PFSK-1 (cell line): ENCODE measurements around the gene NOL4L. TPM values are rescaled to one million over a fixed set of nuclear protein-coding genes. Genes with fewer than 3 reads are reported as not detected.

Experiments
- FOXP2 ChIP-seq: optimal IDR thresholded peaks from 2 replicates; pipeline ENCODE3; 2011; ENCODE audit warnings: borderline replicate concordance, control low read depth, inconsistent platforms; ENCODE audit not compliant: insufficient read depth; ENCODE audit errors: extremely low read length, extremely low read depth
- POLR2AphosphoS5 ChIP-seq: IDR thresholded peaks from 2 replicates; pipeline ENCODE4 v1.6.1; 2012; ENCODE audit warnings: low read depth, mild to moderate bottlenecking, control low read depth, low read length, moderate library complexity
- REST ChIP-seq, 2 experiments: IDR thresholded peaks; 2 replicates each; pipeline versions ENCODE4 v1.6.1 to v1.8.0; 2011 to 2012; ENCODE audit warnings: low read depth in 2 of 2, low read length in 2 of 2, control low read depth in 1 of 2, inconsistent platforms in 1 of 2, mild to moderate bottlenecking in 1 of 2, moderate library complexity in 1 of 2; ENCODE audit not compliant: insufficient read depth in 1 of 2
- SIN3A ChIP-seq: IDR thresholded peaks from 2 replicates; pipeline ENCODE4 v1.6.1; 2012; ENCODE audit warnings: mild to moderate bottlenecking, low read length, moderate library complexity, borderline replicate concordance; ENCODE audit not compliant: insufficient read depth
- TAF1 ChIP-seq: IDR thresholded peaks from 2 replicates; pipeline ENCODE4 v1.6.1; 2012; ENCODE audit warnings: low read length, control low read depth, borderline replicate concordance; ENCODE audit not compliant: insufficient read depth
- polyA plus RNA-seq: library from polyadenylated mRNA; unstranded; fragments of >200 nt; gene quantifications from one replicate; pipeline ENCODE4 v1.2.1, GENCODE V29; 2012; ENCODE audit warnings: low read depth, missing spikeins; ENCODE audit not compliant: insufficient read length

Gene NOL4L
- 95.0 TPM for polyA plus RNA-seq

GRCh38 chr20:32585011-32585585 is at the start of gene NOL4L:
TSS of gene NOL4L (minus strand) at chr20:32585333. CDS start at chr20:32584890, 443 bp downstream.
- TF ChIP-seq REST (IDR thresholded peaks at IDR 0.05; ENCODE audit: insufficient read depth in 1 of 2, low read depth in 2 of 2, low read length in 2 of 2) (no peak), SIN3A (no peak), POLR2AphosphoS5 (no peak), TAF1 (no peak), FOXP2 (no peak)

- TF ChIP-seq FOXP2 (no peak), SIN3A (no peak), REST (IDR thresholded peaks at IDR 0.05; ENCODE audit: insufficient read depth in 1 of 2, low read depth in 2 of 2, low read length in 2 of 2) (no peak), TAF1 (no peak), POLR2AphosphoS5 (no peak)
These were observed 49.1 kb upstream of the NOL4L start for GRCh38 chr20:32634041-32634805.

GRCh38 chr20:32632461-32633354 is 47.6 kb upstream of the NOL4L start:
- no peak for TF ChIP-seq POLR2AphosphoS5
- TF ChIP-seq FOXP2, result no peak
- no peak for TF ChIP-seq TAF1
- no peak for TF ChIP-seq REST (IDR thresholded peaks at IDR 0.05; ENCODE audit: insufficient read depth in 1 of 2, low read depth in 2 of 2, low read length in 2 of 2)
- no peak for TF ChIP-seq SIN3A

- TF ChIP-seq POLR2AphosphoS5 (no peak), REST (IDR thresholded peaks at IDR 0.05; ENCODE audit: insufficient read depth in 1 of 2, low read depth in 2 of 2, low read length in 2 of 2) (no peak), FOXP2 (no peak), TAF1 (no peak), SIN3A (no peak)
These were observed 46.9 kb upstream of the NOL4L start for GRCh38 chr20:32631933-32632460.
